Measurements from ENCODE around the gene NTM.

Gene NTM

GRCh38 chr11:131823772-131824171 lies 453.4 kb downstream of the NTM start:
- TF ChIP-seq, protein P1, sequence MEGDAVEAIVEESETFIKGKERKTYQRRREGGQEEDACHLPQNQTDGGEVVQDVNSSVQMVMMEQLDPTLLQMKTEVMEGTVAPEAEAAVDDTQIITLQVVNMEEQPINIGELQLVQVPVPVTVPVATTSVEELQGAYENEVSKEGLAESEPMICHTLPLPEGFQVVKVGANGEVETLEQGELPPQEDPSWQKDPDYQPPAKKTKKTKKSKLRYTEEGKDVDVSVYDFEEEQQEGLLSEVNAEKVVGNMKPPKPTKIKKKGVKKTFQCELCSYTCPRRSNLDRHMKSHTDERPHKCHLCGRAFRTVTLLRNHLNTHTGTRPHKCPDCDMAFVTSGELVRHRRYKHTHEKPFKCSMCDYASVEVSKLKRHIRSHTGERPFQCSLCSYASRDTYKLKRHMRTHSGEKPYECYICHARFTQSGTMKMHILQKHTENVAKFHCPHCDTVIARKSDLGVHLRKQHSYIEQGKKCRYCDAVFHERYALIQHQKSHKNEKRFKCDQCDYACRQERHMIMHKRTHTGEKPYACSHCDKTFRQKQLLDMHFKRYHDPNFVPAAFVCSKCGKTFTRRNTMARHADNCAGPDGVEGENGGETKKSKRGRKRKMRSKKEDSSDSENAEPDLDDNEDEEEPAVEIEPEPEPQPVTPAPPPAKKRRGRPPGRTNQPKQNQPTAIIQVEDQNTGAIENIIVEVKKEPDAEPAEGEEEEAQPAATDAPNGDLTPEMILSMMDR (IDR thresholded peaks at IDR 0.05; ENCODE audit: insufficient read depth, low read depth, low read length, missing control alignments): no peak
- no peak overlapping the region for H3K4me3 ChIP-seq (ENCODE audit: low read depth, low read length)
- no peak for DNase-seq (ENCODE audit: low read depth)

GRCh38 chr11:131824771-131825170 lies 454.4 kb downstream of the NTM start:
- TF ChIP-seq, protein P1 (IDR thresholded peaks at IDR 0.05; ENCODE audit: insufficient read depth, low read depth, low read length, missing control alignments): no peak
- no peak for DNase-seq (ENCODE audit: low read depth)
- no peak overlapping the region for H3K4me3 ChIP-seq (ENCODE audit: low read depth, low read length)

DNA sequence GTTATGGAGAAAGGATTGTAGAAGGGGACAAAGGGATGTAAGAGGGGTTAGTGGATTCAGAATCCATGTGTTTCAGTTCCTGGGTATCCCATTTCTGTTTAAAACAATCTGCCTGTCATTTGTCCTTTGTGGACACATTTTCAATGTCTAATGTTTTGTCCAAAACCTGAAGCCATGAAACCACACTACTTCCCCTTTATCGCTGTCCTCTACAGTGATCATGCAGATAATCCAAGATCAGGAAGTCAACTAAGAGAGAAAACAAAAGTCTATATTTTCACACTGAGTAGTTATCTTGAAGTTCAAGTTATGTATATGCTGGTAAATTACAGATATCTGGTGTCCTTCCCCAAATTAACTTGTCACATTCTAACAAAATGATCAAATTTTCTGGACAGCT lies 457.0 kb downstream of the NTM start:
- TF ChIP-seq, protein P1 (IDR thresholded peaks at IDR 0.05; ENCODE audit: insufficient read depth, low read depth, low read length, missing control alignments): no peak
- no peak for DNase-seq (ENCODE audit: low read depth)
- H3K4me3 ChIP-seq (ENCODE audit: low read depth, low read length): no peak overlapping the region

DNA sequence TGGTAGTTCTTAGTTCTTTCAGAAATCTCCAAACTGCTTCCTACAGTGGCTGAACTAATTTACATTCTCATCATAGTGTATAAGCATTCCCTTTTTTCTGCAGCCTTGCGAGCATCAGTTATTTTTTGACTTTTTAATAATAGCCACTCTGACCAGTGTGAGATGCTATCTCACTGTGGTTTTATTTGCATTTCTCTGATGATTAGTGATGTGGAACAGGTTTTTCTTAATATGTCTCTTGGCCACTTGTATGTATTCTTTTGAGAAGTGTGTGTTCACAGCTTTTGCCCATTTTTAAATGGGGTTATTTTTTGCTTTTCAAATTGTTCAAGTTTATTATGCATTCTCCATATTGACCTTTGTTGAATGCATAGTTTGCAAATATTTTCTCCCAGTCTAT lies 459.3 kb downstream of the NTM start:
- H3K4me3 ChIP-seq (ENCODE audit: low read depth, low read length): no peak overlapping the region
- TF ChIP-seq, protein P1 (IDR thresholded peaks at IDR 0.05; ENCODE audit: insufficient read depth, low read depth, low read length, missing control alignments): no peak
- DNase-seq (ENCODE audit: low read depth): no peak

DNA sequence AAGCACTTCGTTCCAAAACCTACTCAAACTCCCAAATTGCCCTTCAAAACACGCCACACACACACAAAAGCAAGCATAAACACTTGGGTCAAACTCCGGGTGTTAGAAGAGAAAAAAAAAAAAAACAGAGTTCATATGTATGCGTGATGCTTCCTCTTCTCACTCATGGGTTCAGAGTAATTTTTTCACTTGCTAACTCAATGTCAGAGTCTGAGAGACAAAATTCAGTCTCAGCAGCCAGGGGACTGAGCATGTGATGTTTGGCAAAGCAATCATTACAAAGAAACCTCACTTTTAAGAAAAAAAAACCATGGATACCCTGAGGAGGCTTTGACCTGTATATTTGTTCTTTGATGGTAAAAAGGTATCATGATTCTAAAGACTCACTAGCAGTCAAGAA lies 461.7 kb downstream of the NTM start:
- H3K4me3 ChIP-seq (ENCODE audit: low read depth, low read length): no peak overlapping the region
- TF ChIP-seq, protein P1 (IDR thresholded peaks at IDR 0.05; ENCODE audit: insufficient read depth, low read depth, low read length, missing control alignments): no peak
- no peak for DNase-seq (ENCODE audit: low read depth)

DNA sequence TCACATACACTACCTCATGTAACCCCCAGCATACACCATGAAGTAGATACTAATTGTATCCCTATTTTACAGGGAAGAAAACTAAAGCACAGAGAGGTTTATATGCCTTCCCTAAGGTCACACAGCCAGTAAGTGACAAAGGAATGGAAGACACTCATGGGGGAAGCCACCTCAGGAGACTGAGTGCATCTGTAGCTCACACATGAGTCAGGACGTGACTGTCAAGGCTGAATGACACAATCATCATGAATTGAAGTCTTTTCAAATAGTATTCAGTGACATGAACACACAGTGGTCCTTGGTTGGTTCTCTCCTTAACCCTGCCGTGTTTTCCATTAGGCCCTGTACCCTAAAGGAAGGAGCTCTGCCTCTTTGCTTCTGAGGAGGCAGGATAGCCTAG lies 463.0 kb downstream of the NTM start:
- TF ChIP-seq, protein P1 (IDR thresholded peaks at IDR 0.05; ENCODE audit: insufficient read depth, low read depth, low read length, missing control alignments): no peak
- no peak for DNase-seq (ENCODE audit: low read depth)
- no peak overlapping the region for H3K4me3 ChIP-seq (ENCODE audit: low read depth, low read length)

DNA sequence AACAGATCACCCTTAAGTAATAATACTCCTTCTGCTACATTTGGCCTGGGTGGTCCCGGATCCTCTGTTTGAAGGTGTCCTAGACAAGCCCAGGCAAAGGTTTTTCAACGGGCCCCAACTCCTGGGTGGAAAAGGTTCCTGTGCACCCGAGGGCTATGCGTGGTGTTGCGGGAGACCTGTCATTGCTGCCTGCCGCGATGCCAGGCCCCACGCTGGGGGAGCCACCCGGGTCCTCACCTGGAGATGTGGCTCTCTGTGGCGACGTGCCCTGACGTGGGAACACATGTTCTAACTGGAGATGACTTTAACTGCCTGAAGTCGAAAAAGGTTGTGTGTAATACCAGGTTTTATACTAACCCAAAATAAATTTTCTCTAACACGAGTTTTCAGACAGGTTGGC lies 467.1 kb downstream of the NTM start:
- TF ChIP-seq, protein P1 (IDR thresholded peaks at IDR 0.05; ENCODE audit: insufficient read depth, low read depth, low read length, missing control alignments): no peak
- DNase-seq (ENCODE audit: low read depth): no peak
- H3K4me3 ChIP-seq (ENCODE audit: low read depth, low read length): no peak overlapping the region

All from GM12865 (cell line).